Adipose tissue (tissue), 3 donors: ENCODE measurements around the gene RRP36. TPM values are rescaled to one million over a fixed set of nuclear protein-coding genes. Genes with fewer than 3 reads are reported as not detected.
"Not testable (repeated sequence)": the region's sequence is repeated elsewhere in the genome, so short reads cannot be mapped to it uniquely, and the experiment has no call there.

ENCODE experiments used
- H3K27ac ChIP-seq: one replicate; pipeline ENCODE4 v1.5.1; 2013; ENCODE audit warnings: low read depth, low read length
- WGBS, 3 donors: extraction: QIAGEN DNeasy Blood & Tissue Kit; methylation state at CpG; one replicate each; pipeline ENCODE4 v1.1.7; 2013; 5-methylcytosine and 5-hydroxymethylcytosine counted together
- polyA plus RNA-seq, 3 donors: library from polyadenylated mRNA; stranded (reverse); fragments of 200-250 nt; gene quantifications; one replicate each; pipeline ENCODE4 v1.2.3, GENCODE V29; 2013
- donor health status: healthy with polysubstance abuse.
- donor health status: Bipolar disorder and iron deficiency.
- donor health status: healthy.

The RRP36 gene
- polyA plus RNA-seq, 3 donors = 26.4 to 41.3 (median 29.9) TPM

GRCh38 chr6:43029120-43029519 lies 7.7 kb downstream of the RRP36 start:
- 85 to 90% (median 85%) methylated on average over 9 of the region's 9 CpGs for WGBS, 3 donors
- H3K27ac ChIP-seq = no peak overlapping the region

- 94 to 96% (median 94%) methylated on average over 4 of the region's 4 CpGs for WGBS, 3 donors
- no peak overlapping the region for H3K27ac ChIP-seq
Observed at GRCh38 chr6:43032326-43032725, 10.9 kb downstream of the RRP36 start.

GRCh38 chr6:43033496-43034189 lies 12.2 kb downstream of the RRP36 start:
- no peak overlapping the region for H3K27ac ChIP-seq
- 81 to 86% (median 84%) methylated on average over 2 of the region's 2 CpGs for WGBS, 3 donors

GRCh38 chr6:43034190-43034525 lies 12.7 kb downstream of the RRP36 start:
- no peak overlapping the region for H3K27ac ChIP-seq
- WGBS, 3 donors = 85 to 92% (median 87%) methylated on average over 2 of the region's 2 CpGs

GRCh38 chr6:43035495-43036194 lies 14.2 kb downstream of the RRP36 start:
- WGBS, 3 donors = 58 to 74% (median 61%) methylated on average over 4 of the region's 4 CpGs
- no peak overlapping the region for H3K27ac ChIP-seq

GRCh38 chr6:43036712-43037111 lies 15.3 kb downstream of the RRP36 start:
- no peak overlapping the region for H3K27ac ChIP-seq
- WGBS, 3 donors = 91 to 94% (median 93%) methylated on average over 9 of the region's 9 CpGs

GRCh38 chr6:43037197-43037596 lies 15.8 kb downstream of the RRP36 start:
- H3K27ac ChIP-seq = no peak overlapping the region
- WGBS, 3 donors = 84 to 89% (median 88%) methylated on average over 5 of the region's 5 CpGs

- WGBS, 3 donors = 88 to 90% (median 89%) methylated on average over 9 of the region's 9 CpGs
Observed at GRCh38 chr6:43037706-43038105, 16.3 kb downstream of the RRP36 start.

GRCh38 chr6:43038727-43039126 lies 17.3 kb downstream of the RRP36 start:
- no peak overlapping the region for H3K27ac ChIP-seq
- 85 to 93% (median 87%) methylated on average over 9 of the region's 9 CpGs for WGBS, 3 donors

More at GRCh38 chr6:43037706-43038105, 16.3 kb downstream of the RRP36 start:
- no peak overlapping the region for H3K27ac ChIP-seq

GRCh38 chr6:43040542-43041257 lies 19.3 kb downstream of the RRP36 start:
- no peak overlapping the region for H3K27ac ChIP-seq
- 94 to 95% (median 94%) methylated on average over 18 of the region's 18 CpGs for WGBS, 3 donors

- H3K27ac ChIP-seq = not testable (repeated sequence)
- WGBS, 3 donors = 92 to 95% (median 94%) methylated on average over 5 to 8 of the region's 8 CpGs
Observed at GRCh38 chr6:43041475-43041874, 20.1 kb downstream of the RRP36 start.

GRCh38 chr6:43043310-43043709 lies 21.9 kb downstream of the RRP36 start:
- H3K27ac ChIP-seq = no peak overlapping the region
- WGBS, 3 donors = 92 to 94% (median 94%) methylated on average over 9 of the region's 9 CpGs

- WGBS, 3 donors = 93 to 95% (median 94%) methylated on average over 11 of the region's 11 CpGs
Observed at GRCh38 chr6:43045371-43045930, 24.0 kb downstream of the RRP36 start.

GRCh38 chr6:43047998-43048397 lies 26.6 kb downstream of the RRP36 start:
- WGBS, 3 donors = 90 to 91% (median 90%) methylated on average over 7 of the region's 7 CpGs
- no peak overlapping the region for H3K27ac ChIP-seq

More at GRCh38 chr6:43045371-43045930, 24.0 kb downstream of the RRP36 start:
- no peak overlapping the region for H3K27ac ChIP-seq

- 93 to 97% (median 95%) methylated on average over 17 of the region's 17 CpGs for WGBS, 3 donors
- H3K27ac ChIP-seq = no peak overlapping the region
Observed at GRCh38 chr6:43050981-43051380, 29.6 kb downstream of the RRP36 start.

GRCh38 chr6:43052225-43052841 lies 30.9 kb downstream of the RRP36 start:
- no peak overlapping the region for H3K27ac ChIP-seq
- WGBS, 3 donors = 84 to 91% (median 90%) methylated on average over 19 of the region's 19 CpGs

- H3K27ac ChIP-seq = no peak overlapping the region
- 9 to 21% (median 15%) methylated on average over 22 of the region's 22 CpGs for WGBS, 3 donors
Observed at GRCh38 chr6:43052842-43053544, 31.6 kb downstream of the RRP36 start.
